Fibroblast of lung (primary cell): Measurements from ENCODE around the gene FAM111B. TPM values are rescaled to one million over a fixed set of nuclear protein-coding genes. Genes with fewer than 3 reads are reported as not detected.
A peak's percentile ranks its signal among the peaks of the same experiment; 100 is the strongest.
"Not testable (repeated sequence)": the region's sequence is repeated elsewhere in the genome, so short reads cannot be mapped to it uniquely, and the experiment has no call there.

Source experiments
- DNase-seq, 2 donors: peaks; one replicate each; pipeline versions ENCODE4 v3.0.0 to v3.0.0-alpha.2; 2010; ENCODE audit warnings: low read depth in 2 of 2
- H2AFZ ChIP-seq: 2 replicates; pipeline ENCODE4 v1.5.1; 2012; ENCODE audit warnings: low read length, control low read depth, inconsistent platforms
- H3K27ac ChIP-seq: 2 replicates; pipeline ENCODE4 v1.5.1; 2011; ENCODE audit warnings: low read length, control low read depth; ENCODE audit not compliant: insufficient read depth
- H3K27me3 ChIP-seq: 2 replicates; pipeline ENCODE4 v1.5.1; 2011; ENCODE audit warnings: mild to moderate bottlenecking, low read length; ENCODE audit not compliant: control insufficient read depth, insufficient read depth
- H3K36me3 ChIP-seq: 2 replicates; pipeline ENCODE4 v1.5.1; 2011; ENCODE audit warnings: low read length; ENCODE audit not compliant: control insufficient read depth, insufficient read depth
- H3K4me1 ChIP-seq: 2 replicates; pipeline ENCODE4 v1.5.1; 2011; ENCODE audit warnings: low read length; ENCODE audit not compliant: control insufficient read depth, insufficient read depth; ENCODE audit errors: extremely low read depth
- H3K4me2 ChIP-seq: 2 replicates; pipeline ENCODE4 v1.5.1; 2011; ENCODE audit warnings: low read length, control low read depth; ENCODE audit not compliant: insufficient read depth; ENCODE audit errors: extremely low read depth
- H3K4me3 ChIP-seq, 4 experiments: fragments of 200-600 bp in 1 of 4; sonication (generic) in 1 of 4; replicated peaks in 1 of 4; 2 replicates each; pipeline ENCODE4 v1.5.1; 2011 to 2016; ENCODE audit warnings: low read length in 4 of 4, low read depth in 3 of 4, mild to moderate bottlenecking in 3 of 4, control low read depth in 2 of 4, inconsistent platforms in 1 of 4, mixed read lengths in 1 of 4; ENCODE audit not compliant: insufficient read depth in 1 of 4; ENCODE audit errors: control extremely low read depth in 1 of 4
- H3K79me2 ChIP-seq: 2 replicates; pipeline ENCODE4 v1.5.1; 2012; ENCODE audit warnings: mild to moderate bottlenecking, low read length, inconsistent platforms; ENCODE audit not compliant: control insufficient read depth, insufficient read depth
- H3K9ac ChIP-seq: 2 replicates; pipeline ENCODE4 v1.5.1; 2011; ENCODE audit warnings: mild to moderate bottlenecking, low read length, control low read depth; ENCODE audit not compliant: insufficient read depth
- H3K9me3 ChIP-seq: 2 replicates; pipeline ENCODE4 v1.5.1; 2012; ENCODE audit warnings: low read depth, low read length; ENCODE audit not compliant: control insufficient read depth, insufficient read depth
- H4K20me1 ChIP-seq: 2 replicates; pipeline ENCODE4 v1.5.1; 2011; ENCODE audit warnings: low read length; ENCODE audit not compliant: control insufficient read depth, insufficient read depth; ENCODE audit errors: extremely low read depth
- CTCF ChIP-seq, 2 donors: IDR thresholded peaks in 1 of 2; conservative IDR thresholded peaks in 1 of 2; 1 replicate in 1 of 2; 2 replicates in 1 of 2; pipeline ENCODE4 v1.5.1; 2011 to 2012; ENCODE audit warnings: low read length in 2 of 2, control low read depth in 1 of 2, inconsistent platforms in 1 of 2, low read depth in 1 of 2, mild to moderate bottlenecking in 1 of 2
- EZH2 ChIP-seq: IDR thresholded peaks from 2 replicates; pipeline ENCODE4 v1.5.1; 2012; ENCODE audit warnings: low read length, control low read depth, mild to moderate bottlenecking; ENCODE audit errors: missing control alignments
- polyA plus RNA-seq, 2 donors: library from polyadenylated mRNA; depleted of rRNA in 1 of 2; stranded (reverse) in 1 of 2; unstranded in 1 of 2; fragments of >200 nt; gene quantifications; 2 replicates each; pipeline ENCODE4 v1.2.1, GENCODE V29; 2011 to 2012; ENCODE audit warnings: missing spikeins in 1 of 2
- total RNA-seq: library from RNA; depleted of rRNA; stranded (reverse); fragments of >200 nt; gene quantifications from 2 replicates; pipeline ENCODE4 v1.2.1, GENCODE V29; 2014

The FAM111B gene
- total and polyA plus RNA-seq, 2 donors (not counting 1 experiment from before 2014, with no cell fraction given): 0.33 to 6.2 TPM

DNA sequence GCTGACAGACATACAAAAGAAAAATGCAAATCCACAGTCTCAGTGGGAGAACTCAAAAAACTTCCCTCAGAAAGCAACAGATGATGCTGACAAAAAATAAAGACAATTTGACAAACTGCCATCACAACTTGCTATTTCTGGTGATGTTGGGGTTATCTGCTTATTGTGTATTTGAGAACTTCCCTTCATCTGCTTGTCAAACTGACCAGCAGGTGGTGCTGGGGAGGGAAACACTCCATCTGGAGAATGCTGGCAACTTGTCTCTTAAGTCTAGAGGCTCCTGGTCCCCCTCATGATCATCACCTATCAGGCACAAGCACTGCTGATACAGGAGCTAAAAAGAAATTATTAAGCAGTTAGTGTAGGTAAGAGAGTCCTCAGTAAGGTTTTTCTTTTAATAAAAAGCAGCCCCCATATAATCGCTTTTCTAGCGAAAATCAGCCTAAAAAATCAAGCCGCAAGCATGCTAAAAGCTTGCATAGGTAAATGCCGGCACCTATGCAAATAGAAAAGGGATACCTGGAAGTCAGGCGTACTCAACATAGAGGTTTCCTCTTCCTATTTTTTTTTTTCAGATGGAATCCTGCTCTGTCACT, 9.8 kb upstream of the FAM111B start:
- Histone ChIP-seq H3K9ac (no peak overlapping the region), H3K27ac (no peak overlapping the region), H3K9me3 (no peaks in the 10 kb centered on the region), H3K4me1 (no peaks in the 10 kb centered on the region), H2AFZ (no peak overlapping the region), H3K27me3 (no peaks in the 10 kb centered on the region), H3K36me3 (no peaks in the 10 kb centered on the region), H3K79me2 (no peaks in the 10 kb centered on the region), H3K4me2 (no peak overlapping the region), H4K20me1 (no peaks in the 10 kb centered on the region), H3K4me3 (no peak overlapping the region)
- TF ChIP-seq EZH2 (no peak), CTCF (conservative IDR thresholded peaks at IDR 0.05 in 1 of 2, IDR thresholded peaks at IDR 0.05 in 1 of 2; ENCODE audit: low read depth in 1 of 2, low read length in 2 of 2) (peak; percentile 74 to 78)
- DNase-seq: peak; percentile 42 to 66

DNA sequence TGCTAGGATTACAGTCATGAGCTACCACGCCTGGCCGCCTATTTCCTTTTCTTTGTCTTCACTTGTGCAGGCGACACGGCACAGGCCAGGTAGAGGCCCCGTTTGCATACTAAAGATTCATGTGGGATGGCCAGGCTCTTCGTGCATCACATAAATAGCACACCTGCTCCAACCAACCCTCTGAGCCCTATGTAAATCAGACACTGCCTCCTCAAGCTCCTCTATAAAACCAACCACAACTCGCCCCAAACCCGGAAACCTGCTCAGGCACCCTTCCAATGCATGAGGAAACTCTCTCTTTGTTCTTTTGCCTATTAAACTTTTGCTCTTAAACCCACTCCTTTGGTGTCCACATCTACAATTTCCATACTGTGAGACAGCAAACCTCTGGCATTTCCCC, 9.1 kb upstream of the FAM111B start:
- H4K20me1 ChIP-seq, H3K27ac ChIP-seq, H3K27me3 ChIP-seq, H3K4me1 ChIP-seq, H3K9ac ChIP-seq, H2AFZ ChIP-seq, H3K36me3 ChIP-seq, DNase-seq, H3K79me2 ChIP-seq, H3K4me2 ChIP-seq, H3K9me3 ChIP-seq, H3K4me3 ChIP-seq: not testable (repeated sequence)

GRCh38 chr11:59102259-59102765, 4.7 kb upstream of the FAM111B start:
- Histone ChIP-seq H3K4me1 (peaks cover 3% of the 10 kb centered on the region), H3K27me3 (no peaks in the 10 kb centered on the region), H3K36me3 (no peaks in the 10 kb centered on the region), H4K20me1 (no peaks in the 10 kb centered on the region), H3K4me3 (peak overlapping the region; percentile 34 to 56 (median 44)), H3K27ac (no peak overlapping the region), H3K9ac (no peak overlapping the region), H3K79me2 (no peaks in the 10 kb centered on the region), H3K9me3 (no peaks in the 10 kb centered on the region), H2AFZ (peak overlapping the region; percentile 73), H3K4me2 (peak overlapping the region; percentile 78)
- DNase-seq: peak; percentile 23 to 36
- TF ChIP-seq CTCF (conservative IDR thresholded peaks at IDR 0.05 in 1 of 2, IDR thresholded peaks at IDR 0.05 in 1 of 2; ENCODE audit: low read depth in 1 of 2, low read length in 2 of 2) (peak; percentile 19 to 48), EZH2 (no peak)

GRCh38 chr11:59107721-59108120, 684 bp downstream of the FAM111B start:
- H3K9me3 ChIP-seq, H3K79me2 ChIP-seq, H3K36me3 ChIP-seq, H3K9ac ChIP-seq, H3K4me1 ChIP-seq, DNase-seq, H4K20me1 ChIP-seq, H3K27me3 ChIP-seq, H3K27ac ChIP-seq: not testable (repeated sequence)
- H2AFZ ChIP-seq: peak overlapping the region; percentile 71
- peak overlapping the region; percentile 59 to 73 (median 68) for H3K4me3 ChIP-seq
- H3K4me2 ChIP-seq: peak overlapping the region; percentile 81
